Measurements from ENCODE around the gene HHIP. TPM values are rescaled to one million over a fixed set of nuclear protein-coding genes. Genes with fewer than 3 reads are reported as not detected.

The HHIP gene
- total RNA-seq, 1 experiment from 2014 or later, result not detected

DNA sequence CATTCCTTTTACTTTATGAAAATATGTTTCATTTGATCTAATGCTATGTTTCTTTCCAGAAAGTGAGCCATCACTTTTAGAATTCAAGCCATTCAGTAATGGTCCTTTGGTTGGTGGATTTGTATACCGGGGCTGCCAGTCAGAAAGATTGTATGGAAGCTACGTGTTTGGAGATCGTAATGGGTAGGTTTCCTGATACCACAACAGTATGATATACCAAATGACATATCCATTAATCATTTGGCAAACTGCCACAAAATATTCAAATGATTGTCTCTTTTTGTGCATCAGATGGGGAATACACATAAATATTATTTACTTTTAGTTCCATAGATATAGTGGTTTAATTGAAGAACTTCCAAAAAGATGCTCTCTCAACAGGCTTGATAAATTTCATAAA, 68.2 kb downstream of the HHIP start (continued):
- TF ChIP-seq, protein P1, sequence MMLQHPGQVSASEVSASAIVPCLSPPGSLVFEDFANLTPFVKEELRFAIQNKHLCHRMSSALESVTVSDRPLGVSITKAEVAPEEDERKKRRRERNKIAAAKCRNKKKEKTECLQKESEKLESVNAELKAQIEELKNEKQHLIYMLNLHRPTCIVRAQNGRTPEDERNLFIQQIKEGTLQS (IDR thresholded peaks at IDR 0.05), result no peak
- no peak for TF ChIP-seq TCF7L2 (IDR thresholded peaks at IDR 0.05; ENCODE audit: borderline replicate concordance, extremely low read depth, insufficient read depth, insufficient read length)
- TF ChIP-seq EGR1 (IDR thresholded peaks at IDR 0.05; ENCODE audit: low read depth), result no peak
- no peak for TF ChIP-seq EZH2 (IDR thresholded peaks at IDR 0.05)
- no peak for TF ChIP-seq CEBPB (IDR thresholded peaks at IDR 0.05; ENCODE audit: low read depth)
- TF ChIP-seq, protein P2, sequence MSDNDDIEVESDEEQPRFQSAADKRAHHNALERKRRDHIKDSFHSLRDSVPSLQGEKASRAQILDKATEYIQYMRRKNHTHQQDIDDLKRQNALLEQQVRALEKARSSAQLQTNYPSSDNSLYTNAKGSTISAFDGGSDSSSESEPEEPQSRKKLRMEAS (IDR thresholded peaks at IDR 0.05), result no peak
- TF ChIP-seq, protein P3, sequence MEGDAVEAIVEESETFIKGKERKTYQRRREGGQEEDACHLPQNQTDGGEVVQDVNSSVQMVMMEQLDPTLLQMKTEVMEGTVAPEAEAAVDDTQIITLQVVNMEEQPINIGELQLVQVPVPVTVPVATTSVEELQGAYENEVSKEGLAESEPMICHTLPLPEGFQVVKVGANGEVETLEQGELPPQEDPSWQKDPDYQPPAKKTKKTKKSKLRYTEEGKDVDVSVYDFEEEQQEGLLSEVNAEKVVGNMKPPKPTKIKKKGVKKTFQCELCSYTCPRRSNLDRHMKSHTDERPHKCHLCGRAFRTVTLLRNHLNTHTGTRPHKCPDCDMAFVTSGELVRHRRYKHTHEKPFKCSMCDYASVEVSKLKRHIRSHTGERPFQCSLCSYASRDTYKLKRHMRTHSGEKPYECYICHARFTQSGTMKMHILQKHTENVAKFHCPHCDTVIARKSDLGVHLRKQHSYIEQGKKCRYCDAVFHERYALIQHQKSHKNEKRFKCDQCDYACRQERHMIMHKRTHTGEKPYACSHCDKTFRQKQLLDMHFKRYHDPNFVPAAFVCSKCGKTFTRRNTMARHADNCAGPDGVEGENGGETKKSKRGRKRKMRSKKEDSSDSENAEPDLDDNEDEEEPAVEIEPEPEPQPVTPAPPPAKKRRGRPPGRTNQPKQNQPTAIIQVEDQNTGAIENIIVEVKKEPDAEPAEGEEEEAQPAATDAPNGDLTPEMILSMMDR (IDR thresholded peaks at IDR 0.05 in 2 of 3, conservative IDR thresholded peaks at IDR 0.05 in 1 of 3; ENCODE audit: borderline replicate concordance in 1 of 3, insufficient read depth in 1 of 3, low read depth in 2 of 3, low read length in 2 of 3), result no peak
- TF ChIP-seq ZNF274 (IDR thresholded peaks at IDR 0.05; ENCODE audit: low read depth, low read length), result no peak
- no peak for TF ChIP-seq RAD21 (IDR thresholded peaks at IDR 0.05; ENCODE audit: low read depth)
- no peak for TF ChIP-seq YY1 (IDR thresholded peaks at IDR 0.05; ENCODE audit: extremely low read depth, insufficient replicate concordance, low read depth, low read length)
- no peak for TF ChIP-seq SRF (IDR thresholded peaks at IDR 0.05; ENCODE audit: low read depth)

DNA sequence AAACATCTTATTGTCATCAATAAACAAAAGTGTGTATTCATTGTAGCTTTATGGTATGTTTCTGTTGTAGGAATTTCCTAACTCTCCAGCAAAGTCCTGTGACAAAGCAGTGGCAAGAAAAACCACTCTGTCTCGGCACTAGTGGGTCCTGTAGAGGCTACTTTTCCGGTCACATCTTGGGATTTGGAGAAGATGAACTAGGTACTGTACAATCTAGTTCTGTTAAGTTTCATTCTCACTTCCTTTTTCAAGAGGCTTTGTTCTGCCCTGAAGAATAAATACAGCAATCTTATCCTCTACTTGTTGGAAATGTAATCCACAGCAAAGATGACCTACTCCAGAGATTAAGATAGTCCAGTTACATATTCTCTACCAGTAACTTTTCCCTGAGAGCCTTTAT, 69.3 kb downstream of the HHIP start:
- Histone ChIP-seq H3K9me2 (ENCODE audit: insufficient read depth) (no peaks in the 10 kb centered on the region), H4K20me1 (ENCODE audit: insufficient read depth) (no peaks in the 10 kb centered on the region), H2AFZ (ENCODE audit: low read depth, low read length, poor library complexity, severe bottlenecking) (no peak overlapping the region), H3K4me2 (ENCODE audit: low read length) (no peak overlapping the region), H3K27ac (ENCODE audit: low read depth, low read length) (no peak overlapping the region), H3K4me3 (replicated peaks in 1 of 2; ENCODE audit: low read depth in 1 of 2, low read length in 2 of 2) (no peak overlapping the region), H3K79me2 (ENCODE audit: insufficient read depth, low read length) (no peaks in the 10 kb centered on the region), H3K9me3 (ENCODE audit: control insufficient read depth in 1 of 2, insufficient read depth in 1 of 2, low read depth in 1 of 2, low read length in 2 of 2) (no peaks in the 10 kb centered on the region), H3K9ac (ENCODE audit: low read length) (no peak overlapping the region), H3K27me3 (ENCODE audit: insufficient read depth, low read length) (no peaks in the 10 kb centered on the region), H3K36me3 (ENCODE audit: control insufficient read depth in 1 of 2, insufficient read depth in 2 of 2, low read length in 2 of 2) (no peaks in the 10 kb centered on the region), H3K4me1 (ENCODE audit: control insufficient read depth in 1 of 2, insufficient read depth in 2 of 2, low read length in 2 of 2) (peaks cover 3 to 9% of the 10 kb centered on the region in 2 experiments; a peak in 3 of 4 replicates)
- ATAC-seq, result no peak
- POLR2A ChIA-PET, result no interaction called here
- CTCF ChIA-PET, result no interaction called here
- no TSS peak for BruUV-seq (replicated peaks)
- no peak for DNase-seq (ENCODE audit: low read depth, low spot score)
- RAD21 ChIA-PET (ENCODE audit: low non-redundant PET in 1 of 2, low total read pairs in 2 of 2, uncharacterized antibody in 2 of 2, unreplicated experiment in 2 of 2), result no interaction called here
- intact Hi-C loops (cut with micrococcal nuclease), result no loop called here
- TF ChIP-seq CEBPB (IDR thresholded peaks at IDR 0.05; ENCODE audit: low read depth), result no peak
- no peak for TF ChIP-seq ZFX (IDR thresholded peaks at IDR 0.05)
- no peak for TF ChIP-seq SIN3A (IDR thresholded peaks at IDR 0.05; ENCODE audit: low read depth)
- TF ChIP-seq, protein P3 (IDR thresholded peaks at IDR 0.05 in 2 of 3, conservative IDR thresholded peaks at IDR 0.05 in 1 of 3; ENCODE audit: borderline replicate concordance in 1 of 3, insufficient read depth in 1 of 3, low read depth in 2 of 3, low read length in 2 of 3), result no peak
- TF ChIP-seq SRF (IDR thresholded peaks at IDR 0.05; ENCODE audit: low read depth), result no peak
- TF ChIP-seq, protein P1 (IDR thresholded peaks at IDR 0.05), result no peak
- no peak for TF ChIP-seq EZH2phosphoT487 (IDR thresholded peaks at IDR 0.05; ENCODE audit: borderline replicate concordance)
- TF ChIP-seq JUND (IDR thresholded peaks at IDR 0.05), result no peak
- no peak for TF ChIP-seq FOSL1 (IDR thresholded peaks at IDR 0.05; ENCODE audit: low read depth)
- TF ChIP-seq ELF1 (IDR thresholded peaks at IDR 0.05; ENCODE audit: borderline replicate concordance, low read depth), result no peak
- TF ChIP-seq, protein P4, sequence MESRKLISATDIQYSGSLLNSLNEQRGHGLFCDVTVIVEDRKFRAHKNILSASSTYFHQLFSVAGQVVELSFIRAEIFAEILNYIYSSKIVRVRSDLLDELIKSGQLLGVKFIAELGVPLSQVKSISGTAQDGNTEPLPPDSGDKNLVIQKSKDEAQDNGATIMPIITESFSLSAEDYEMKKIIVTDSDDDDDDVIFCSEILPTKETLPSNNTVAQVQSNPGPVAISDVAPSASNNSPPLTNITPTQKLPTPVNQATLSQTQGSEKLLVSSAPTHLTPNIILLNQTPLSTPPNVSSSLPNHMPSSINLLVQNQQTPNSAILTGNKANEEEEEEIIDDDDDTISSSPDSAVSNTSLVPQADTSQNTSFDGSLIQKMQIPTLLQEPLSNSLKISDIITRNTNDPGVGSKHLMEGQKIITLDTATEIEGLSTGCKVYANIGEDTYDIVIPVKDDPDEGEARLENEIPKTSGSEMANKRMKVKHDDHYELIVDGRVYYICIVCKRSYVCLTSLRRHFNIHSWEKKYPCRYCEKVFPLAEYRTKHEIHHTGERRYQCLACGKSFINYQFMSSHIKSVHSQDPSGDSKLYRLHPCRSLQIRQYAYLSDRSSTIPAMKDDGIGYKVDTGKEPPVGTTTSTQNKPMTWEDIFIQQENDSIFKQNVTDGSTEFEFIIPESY (IDR thresholded peaks at IDR 0.05; ENCODE audit: extremely low read depth, insufficient replicate concordance, low read length), result no peak
- no peak for TF ChIP-seq ZNF274 (IDR thresholded peaks at IDR 0.05; ENCODE audit: low read depth, low read length)
